ENCODE measurements around the gene ACTL9.
"Not testable (repeated sequence)": the region's sequence is repeated elsewhere in the genome, so short reads cannot be mapped to it uniquely, and the experiment has no call there.

The ACTL9 gene

GRCh38 chr19:8698433-8699063 lies at the start of gene ACTL9:
TSS of gene ACTL9 (minus strand) at chr19:8698795. CDS start at chr19:8698701, 94 bp downstream.
- TF ChIP-seq CTCF (IDR thresholded peaks at IDR 0.05; ENCODE audit: low read depth, low read length, missing control alignments): no peak
- no peak within 1 kb of the TSS for H3K4me3 ChIP-seq (replicated peaks; ENCODE audit: low read depth, low read length)
- no peak for DNase-seq (ENCODE audit: extremely low read depth, low read depth)

GRCh38 chr19:8739291-8740065 lies 40.9 kb upstream of the ACTL9 start:
- not testable (repeated sequence) for H3K4me3 ChIP-seq (replicated peaks; ENCODE audit: low read depth, low read length); DNase-seq (ENCODE audit: extremely low read depth, low read depth)

- no peak for DNase-seq (ENCODE audit: extremely low read depth, low read depth)
- no peak for TF ChIP-seq CTCF (IDR thresholded peaks at IDR 0.05; ENCODE audit: low read depth, low read length, missing control alignments)
- no peak overlapping the region for H3K4me3 ChIP-seq (replicated peaks; ENCODE audit: low read depth, low read length)
These were observed 39.8 kb upstream of the ACTL9 start for GRCh38 chr19:8738377-8738776.

- DNase-seq (ENCODE audit: extremely low read depth, low read depth): no peak
- no peak overlapping the region for H3K4me3 ChIP-seq (replicated peaks; ENCODE audit: low read depth, low read length)
- no peak for TF ChIP-seq CTCF (IDR thresholded peaks at IDR 0.05; ENCODE audit: low read depth, low read length, missing control alignments)
These were observed 33.0 kb upstream of the ACTL9 start for GRCh38 chr19:8731428-8732169.

- TF ChIP-seq CTCF (IDR thresholded peaks at IDR 0.05; ENCODE audit: low read depth, low read length, missing control alignments): no peak
- DNase-seq (ENCODE audit: extremely low read depth, low read depth): no peak
- H3K4me3 ChIP-seq (replicated peaks; ENCODE audit: low read depth, low read length): no peak overlapping the region
These were observed 25.7 kb upstream of the ACTL9 start for GRCh38 chr19:8724276-8724675.

GRCh38 chr19:8722032-8722431 lies 23.4 kb upstream of the ACTL9 start:
- TF ChIP-seq CTCF (IDR thresholded peaks at IDR 0.05; ENCODE audit: low read depth, low read length, missing control alignments): no peak
- no peak for DNase-seq (ENCODE audit: extremely low read depth, low read depth)
- H3K4me3 ChIP-seq (replicated peaks; ENCODE audit: low read depth, low read length): no peak overlapping the region

- TF ChIP-seq CTCF (IDR thresholded peaks at IDR 0.05; ENCODE audit: low read depth, low read length, missing control alignments): no peak
- no peak within 1 kb of the TSS for H3K4me3 ChIP-seq (replicated peaks; ENCODE audit: low read depth, low read length)
- DNase-seq (ENCODE audit: extremely low read depth, low read depth): no peak
These were observed 22.7 kb upstream of the ACTL9 start, which contains the start of gene OR2Z1 for GRCh38 chr19:8721334-8721733. TSS of gene OR2Z1 (plus strand) at chr19:8721634. CDS start at chr19:8731029, 9,395 bp downstream.

- DNase-seq (ENCODE audit: extremely low read depth, low read depth); H3K4me3 ChIP-seq (replicated peaks; ENCODE audit: low read depth, low read length): not testable (repeated sequence)
These were observed 11.7 kb upstream of the ACTL9 start for GRCh38 chr19:8710337-8710736.

Measured in HFF-Myc (cell line).